Mesenchymal stem cell (in vitro differentiated cells and primary cell): ENCODE measurements around the gene ACOX3.
A peak's percentile ranks its signal among the peaks of the same experiment; 100 is the strongest.

Source experiments
- DNase-seq: peaks from one replicate; pipeline ENCODE4 v3.0.0-alpha.2; 2013
- H2AFZ ChIP-seq: one replicate; pipeline ENCODE4 v1.6.1; 2013; ENCODE audit warnings: low read depth, mild to moderate bottlenecking, control low read depth, inconsistent platforms, low read length, moderate library complexity
- H2AK5ac ChIP-seq: 2 replicates; pipeline ENCODE4 v1.6.1; 2013; ENCODE audit warnings: low read length, moderate library complexity, mild to moderate bottlenecking, inconsistent platforms; ENCODE audit not compliant: severe bottlenecking
- H2BK120ac ChIP-seq: one replicate; pipeline ENCODE4 v1.6.1; 2013; ENCODE audit warnings: low read depth, mild to moderate bottlenecking, inconsistent platforms, low read length, moderate library complexity
- H2BK12ac ChIP-seq, 2 experiments: one replicate each; pipeline ENCODE4 v1.6.1; 2013; ENCODE audit warnings: inconsistent platforms in 2 of 2, low read length in 2 of 2, mild to moderate bottlenecking in 2 of 2, moderate library complexity in 2 of 2, control low read depth in 1 of 2
- H2BK15ac ChIP-seq: one replicate; pipeline ENCODE4 v1.6.1; 2013; ENCODE audit warnings: mild to moderate bottlenecking, low read depth, inconsistent platforms; ENCODE audit not compliant: poor library complexity, severe bottlenecking
- H2BK5ac ChIP-seq: 2 replicates; pipeline ENCODE4 v1.6.1; 2013; ENCODE audit warnings: low read depth, mild to moderate bottlenecking, low read length, control low read depth, inconsistent platforms; ENCODE audit not compliant: poor library complexity, severe bottlenecking
- H3K14ac ChIP-seq, 2 experiments: one replicate each; pipeline ENCODE4 v1.6.1; 2013; ENCODE audit warnings: inconsistent platforms in 2 of 2, low read length in 2 of 2, control low read depth in 1 of 2, mild to moderate bottlenecking in 1 of 2, moderate library complexity in 1 of 2
- H3K18ac ChIP-seq, 2 experiments: one replicate each; pipeline ENCODE4 v1.6.1; 2013; ENCODE audit warnings: inconsistent platforms in 2 of 2, low read length in 2 of 2, control low read depth in 1 of 2, low read depth in 1 of 2, mild to moderate bottlenecking in 1 of 2
- H3K23ac ChIP-seq, 2 experiments: one replicate each; pipeline ENCODE4 v1.6.1; 2013; ENCODE audit warnings: inconsistent platforms in 2 of 2, low read length in 2 of 2, mild to moderate bottlenecking in 2 of 2, moderate library complexity in 2 of 2, control low read depth in 1 of 2
- H3K27ac ChIP-seq: 2 replicates; pipeline ENCODE4 v1.5.1; 2013; ENCODE audit warnings: mild to moderate bottlenecking, moderate library complexity, low read length, control low read depth, inconsistent platforms; ENCODE audit not compliant: poor library complexity, severe bottlenecking
- H3K27me3 ChIP-seq, 2 experiments: 2 replicates each; pipeline versions ENCODE4 v1.6.1 to v1.7.0; 2013; ENCODE audit warnings: low read length in 2 of 2, mild to moderate bottlenecking in 2 of 2, moderate library complexity in 2 of 2, control low read depth in 1 of 2, inconsistent platforms in 1 of 2; ENCODE audit not compliant: control insufficient read depth in 1 of 2, insufficient read depth in 1 of 2
- H3K36me3 ChIP-seq, 2 experiments: 2 replicates each; pipeline versions ENCODE4 v1.6.1 to v1.7.0; 2013; ENCODE audit warnings: low read length in 2 of 2, control low read depth in 1 of 2, inconsistent platforms in 1 of 2, low read depth in 1 of 2, mild to moderate bottlenecking in 1 of 2; ENCODE audit not compliant: insufficient read depth in 2 of 2, control insufficient read depth in 1 of 2
- H3K4ac ChIP-seq, 2 experiments: one replicate each; pipeline ENCODE4 v1.6.1; 2013; ENCODE audit warnings: inconsistent platforms in 2 of 2, low read length in 2 of 2, mild to moderate bottlenecking in 2 of 2, moderate library complexity in 2 of 2, control low read depth in 1 of 2, low read depth in 1 of 2
- H3K4me1 ChIP-seq: 2 replicates; pipeline ENCODE4 v1.6.1; 2013; ENCODE audit warnings: low read depth, low read length, control low read depth; ENCODE audit not compliant: control insufficient read depth, insufficient read depth
- H3K4me2 ChIP-seq: 2 replicates; pipeline ENCODE4 v1.6.1; 2013; ENCODE audit warnings: low read length, mild to moderate bottlenecking, inconsistent platforms; ENCODE audit not compliant: poor library complexity, severe bottlenecking
- H3K4me3 ChIP-seq, 2 experiments: 2 replicates each; pipeline versions ENCODE4 v1.5.1 to v1.7.0; 2013; ENCODE audit warnings: low read length in 2 of 2, mild to moderate bottlenecking in 2 of 2, control low read depth in 1 of 2, low read depth in 1 of 2; ENCODE audit not compliant: insufficient read depth in 1 of 2
- H3K79me1 ChIP-seq: replicated peaks from 2 replicates; pipeline ENCODE4 v1.6.1; 2013; ENCODE audit warnings: mild to moderate bottlenecking, control low read depth, low read length, inconsistent platforms; ENCODE audit not compliant: poor library complexity, severe bottlenecking
- H3K9ac ChIP-seq: 2 replicates; pipeline ENCODE4 v1.7.0; 2013; ENCODE audit warnings: mild to moderate bottlenecking, low read length, moderate library complexity
- H3K9me3 ChIP-seq: 2 replicates; pipeline ENCODE4 v1.7.0; 2013; ENCODE audit warnings: mild to moderate bottlenecking, low read length; ENCODE audit not compliant: control insufficient read depth
- H4K8ac ChIP-seq: one replicate; pipeline ENCODE4 v1.6.1; 2013; ENCODE audit warnings: inconsistent platforms, mild to moderate bottlenecking, low read length, moderate library complexity
- H4K91ac ChIP-seq: one replicate; pipeline ENCODE4 v1.6.1; 2013; ENCODE audit warnings: mild to moderate bottlenecking, low read length, inconsistent platforms
- WGBS: methylation state at CpG from one replicate; pipeline ENCODE4 v1.1.7; 2013; ENCODE audit warnings: mixed read lengths; 5-methylcytosine and 5-hydroxymethylcytosine counted together

The ACOX3 gene

GRCh38 chr4:8385611-8386010, 54.9 kb downstream of the ACOX3 start:
- no peak overlapping the region for H2AK5ac ChIP-seq
- H3K4me3 ChIP-seq: no peak overlapping the region
- H2BK15ac ChIP-seq: no peak overlapping the region
- DNase-seq: peak; percentile 14
- no peak overlapping the region for H4K8ac ChIP-seq
- no peak overlapping the region for H3K18ac ChIP-seq
- H3K4me1 ChIP-seq: peaks cover 35% of the 10 kb centered on the region
- WGBS: 93% methylated on average over 10 of the region's 11 CpGs
- H3K36me3 ChIP-seq: peaks cover 60 to 62% of the 10 kb centered on the region in 2 experiments
- no peak overlapping the region for H3K23ac ChIP-seq
- no peak overlapping the region for H3K9ac ChIP-seq
- H2AFZ ChIP-seq: no peak overlapping the region
- no peak overlapping the region for H4K91ac ChIP-seq
- H2BK12ac ChIP-seq: no peak overlapping the region
- no peak overlapping the region for H3K4me2 ChIP-seq
- no peaks in the 10 kb centered on the region for H3K79me1 ChIP-seq
- H2BK5ac ChIP-seq: no peak overlapping the region
- no peak overlapping the region for H2BK120ac ChIP-seq
- no peaks in the 10 kb centered on the region for H3K27me3 ChIP-seq
- H3K27ac ChIP-seq: no peak overlapping the region
- H3K14ac ChIP-seq: no peak overlapping the region
- H3K9me3 ChIP-seq: no peaks in the 10 kb centered on the region
- H3K4ac ChIP-seq: no peak overlapping the region

- Histone ChIP-seq H3K79me1 (no peaks in the 10 kb centered on the region), H2AFZ (no peak overlapping the region), H2BK15ac (no peak overlapping the region), H2AK5ac (no peak overlapping the region), H3K27me3 (no peaks in the 10 kb centered on the region), H2BK5ac (no peak overlapping the region), H3K4me1 (peaks cover 35% of the 10 kb centered on the region), H2BK120ac (no peak overlapping the region), H3K18ac (peak overlapping the region in 1 of 2 experiments; percentile 48), H3K14ac (no peak overlapping the region), H3K4me2 (no peak overlapping the region), H3K9me3 (no peaks in the 10 kb centered on the region), H4K91ac (peak overlapping the region; percentile 40), H4K8ac (no peak overlapping the region), H3K27ac (no peak overlapping the region), H3K9ac (no peak overlapping the region), H3K23ac (no peak overlapping the region), H3K4me3 (no peak overlapping the region), H3K4ac (no peak overlapping the region), H2BK12ac (peak overlapping the region in 1 of 2 experiments; percentile 23), H3K36me3 (peaks cover 57% of the 10 kb centered on the region in 2 experiments)
- no peak for DNase-seq
- 84% methylated on average over 9 of the region's 9 CpGs for WGBS
These were observed 55.4 kb downstream of the ACOX3 start for GRCh38 chr4:8385106-8385505.

GRCh38 chr4:8384397-8385060, 56.0 kb downstream of the ACOX3 start:
- H2BK15ac ChIP-seq: peak overlapping the region; percentile 70

GRCh38 chr4:8383451-8384160, 56.9 kb downstream of the ACOX3 start:
- Histone ChIP-seq H3K9ac (no peak overlapping the region), H4K8ac (no peak overlapping the region), H3K23ac (no peak overlapping the region), H3K4me3 (no peak overlapping the region), H2AK5ac (no peak overlapping the region), H3K18ac (peak overlapping the region; percentile 56 to 61), H3K79me1 (no peaks in the 10 kb centered on the region), H3K27me3 (no peaks in the 10 kb centered on the region), H3K4me2 (no peak overlapping the region), H3K4me1 (peaks cover 34% of the 10 kb centered on the region), H3K4ac (no peak overlapping the region), H2BK5ac (no peak overlapping the region), H3K36me3 (peaks cover 51 to 55% of the 10 kb centered on the region in 2 experiments), H2BK12ac (peak overlapping the region; percentile 28 to 65), H3K14ac (peak overlapping the region in 1 of 2 experiments; percentile 66), H2BK15ac (no peak overlapping the region), H2BK120ac (no peak overlapping the region), H4K91ac (no peak overlapping the region), H3K9me3 (no peaks in the 10 kb centered on the region), H3K27ac (no peak overlapping the region), H2AFZ (no peak overlapping the region)
- peak; percentile 98 for DNase-seq
- WGBS: 46% methylated on average over 19 of the region's 19 CpGs

More at GRCh38 chr4:8384397-8385060, 56.0 kb downstream of the ACOX3 start:
- Histone ChIP-seq H3K9ac (no peak overlapping the region), H2BK5ac (no peak overlapping the region), H4K8ac (peak overlapping the region; percentile 36), H3K18ac (peak overlapping the region in 1 of 2 experiments; percentile 48), H2AK5ac (no peak overlapping the region), H2BK12ac (peak overlapping the region; percentile 23 to 56), H3K27ac (no peak overlapping the region), H3K9me3 (no peaks in the 10 kb centered on the region), H3K23ac (no peak overlapping the region), H3K4me3 (no peak overlapping the region), H3K27me3 (no peaks in the 10 kb centered on the region), H3K4me1 (peaks cover 35% of the 10 kb centered on the region), H3K14ac (peak overlapping the region in 1 of 2 experiments; percentile 26), H3K4ac (peak overlapping the region; percentile 14 to 21), H3K4me2 (no peak overlapping the region), H2AFZ (no peak overlapping the region), H2BK120ac (no peak overlapping the region), H3K79me1 (no peaks in the 10 kb centered on the region), H3K36me3 (peaks cover 56% of the 10 kb centered on the region in 2 experiments), H4K91ac (no peak overlapping the region)
- 95% methylated on average over 26 of the region's 26 CpGs for WGBS
- DNase-seq: no peak
